Heart left ventricle (tissue), 13 donors: ENCODE measurements around the gene DNAJB6.

Experiments
- POLR2A ChIP-seq, 2 donors: fragments of 450-650 bp; IDR thresholded peaks; one replicate each; pipeline ENCODE4 v1.6.1; 2017; ENCODE audit warnings: antibody characterized with exemption in 2 of 2, mild to moderate bottlenecking in 2 of 2, moderate library complexity in 2 of 2
- TF ChIP-seq, protein P1 (sequence below), 12 donors: fragments of 200-600 bp; sonication (generic) in 4 of 12; IDR thresholded peaks; one replicate each; pipeline versions ENCODE4 v1.5.0 to v1.8.0; 2018 to 2022; ENCODE audit warnings: antibody characterized with exemption in 12 of 12, mild to moderate bottlenecking in 5 of 12
- donor health status: ischemic (EF 13 %, LVEDD 7.1; RV severe dilation, severe dysfunction).
- donor health status: DM: no; HTN: yes; CAD: no.
- donor health status: DM: no; HTN: no; CAD: no.
- donor health status: ischemic (EF 25% LVEDD 6.9; RV normal size, moderate dysfunction).
- donor health status: ischemic (EF 25% LVEDD 5.7; RV mildly dilated, moderate dysfunction).
- donor health status: ischemic (EF 35%, LVEDD 5.7; RV mildly dilated, moderate dysfunction).
- donor health status: nonischemic (EF 11% LVEDD 7.7; RV severe dilation, severe dysfunction).
- donor health status: DM: yes; HTN: yes; CAD: no.
- donor health status: PGD.
- donor health status: ischemic (EF 29% LVEDD 5.4; RV normal size, mild dysfunction).
- donor health status: nonischemic (EF 23%, LVEDD 6.1; RV moderate dilation, normal function).

GRCh38 chr7:157352516-157352915 lies 15.7 kb downstream of the DNAJB6 start:
- TF ChIP-seq, protein P1, sequence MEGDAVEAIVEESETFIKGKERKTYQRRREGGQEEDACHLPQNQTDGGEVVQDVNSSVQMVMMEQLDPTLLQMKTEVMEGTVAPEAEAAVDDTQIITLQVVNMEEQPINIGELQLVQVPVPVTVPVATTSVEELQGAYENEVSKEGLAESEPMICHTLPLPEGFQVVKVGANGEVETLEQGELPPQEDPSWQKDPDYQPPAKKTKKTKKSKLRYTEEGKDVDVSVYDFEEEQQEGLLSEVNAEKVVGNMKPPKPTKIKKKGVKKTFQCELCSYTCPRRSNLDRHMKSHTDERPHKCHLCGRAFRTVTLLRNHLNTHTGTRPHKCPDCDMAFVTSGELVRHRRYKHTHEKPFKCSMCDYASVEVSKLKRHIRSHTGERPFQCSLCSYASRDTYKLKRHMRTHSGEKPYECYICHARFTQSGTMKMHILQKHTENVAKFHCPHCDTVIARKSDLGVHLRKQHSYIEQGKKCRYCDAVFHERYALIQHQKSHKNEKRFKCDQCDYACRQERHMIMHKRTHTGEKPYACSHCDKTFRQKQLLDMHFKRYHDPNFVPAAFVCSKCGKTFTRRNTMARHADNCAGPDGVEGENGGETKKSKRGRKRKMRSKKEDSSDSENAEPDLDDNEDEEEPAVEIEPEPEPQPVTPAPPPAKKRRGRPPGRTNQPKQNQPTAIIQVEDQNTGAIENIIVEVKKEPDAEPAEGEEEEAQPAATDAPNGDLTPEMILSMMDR (IDR thresholded peaks at IDR 0.05): no peak
- TF ChIP-seq POLR2A (IDR thresholded peaks at IDR 0.05): no peak
